Measurements from ENCODE around the gene CSF3R. TPM values are rescaled to one million over a fixed set of nuclear protein-coding genes. Genes with fewer than 3 reads are reported as not detected.
A peak's percentile ranks its signal among the peaks of the same experiment; 100 is the strongest.

CSF3R gene
- total RNA-seq, 1 donor, result 166 TPM

GRCh38 chr1:36432616-36433015, 50.1 kb downstream of the CSF3R start:
- no peak for DNase-seq (ENCODE audit: low read depth in 2 of 3, low spot score in 2 of 3)

- DNase-seq (ENCODE audit: low read depth in 2 of 3, low spot score in 2 of 3), result no peak
These were observed 56.9 kb downstream of the CSF3R start for GRCh38 chr1:36425791-36426190.

GRCh38 chr1:36421649-36422048, 61.1 kb downstream of the CSF3R start:
- no peak for DNase-seq (ENCODE audit: low read depth in 2 of 3, low spot score in 2 of 3)

GRCh38 chr1:36420836-36421317, 61.8 kb downstream of the CSF3R start:
- DNase-seq (ENCODE audit: low read depth in 2 of 3, low spot score in 2 of 3), result peak; percentile 71 to 84 (median 78)

GRCh38 chr1:36420409-36420808, 62.3 kb downstream of the CSF3R start:
- no peak for DNase-seq (ENCODE audit: low read depth in 2 of 3, low spot score in 2 of 3)

- DNase-seq (ENCODE audit: low read depth in 2 of 3, low spot score in 2 of 3), result no peak
These were observed 63.1 kb downstream of the CSF3R start for GRCh38 chr1:36419569-36419968.

- no peak for DNase-seq (ENCODE audit: low read depth in 2 of 3, low spot score in 2 of 3)
These were observed 63.6 kb downstream of the CSF3R start for GRCh38 chr1:36419140-36419539.

GRCh38 chr1:36417931-36418330, 64.8 kb downstream of the CSF3R start:
- no peak for DNase-seq (ENCODE audit: low read depth in 2 of 3, low spot score in 2 of 3)

Small RNA genes within 50 kb of the gene (small RNA-seq; reads per million reads assigned to genes)
- 1.7 reads per million, percentile 60 among the genes with 10 or more reads in this experiment for gene SNORA63C

Other genes starting within 250 kb of the CSF3R start
- gene SH3D21, start 176.5 kb downstream of the CSF3R start, total RNA-seq, result 7.5 TPM
- gene EVA1B, start 159.3 kb downstream of the CSF3R start, total RNA-seq, result 143 TPM
- 32.0 TPM for gene STK40, start 97.0 kb downstream of the CSF3R start, total RNA-seq
- gene LSM10, start 85.0 kb downstream of the CSF3R start, total RNA-seq, result 16.7 TPM
- 3.2 TPM for gene OSCP1, start 32.5 kb downstream of the CSF3R start, total RNA-seq
- gene MRPS15, start 18.5 kb downstream of the CSF3R start, total RNA-seq, result 23.7 TPM

All from hematopoietic multipotent progenitor cell (in vitro differentiated cells).